GM12874 (cell line): ENCODE data around the gene ALDH1L2.

ENCODE experiments used
- CTCF ChIP-seq: IDR thresholded peaks from 2 replicates; pipeline ENCODE4 v1.5.1; 2011; ENCODE audit warnings: low read depth, mild to moderate bottlenecking, control low read depth, low read length, moderate library complexity; ENCODE audit not compliant: insufficient read depth

ALDH1L2 gene

GRCh38 chr12:105099356-105099755 lies 15.1 kb upstream of the ALDH1L2 start:
- TF ChIP-seq CTCF = no peak

GRCh38 chr12:105092336-105092735 lies 8.1 kb upstream of the ALDH1L2 start:
- no peak for TF ChIP-seq CTCF

GRCh38 chr12:105091476-105092206 lies 7.4 kb upstream of the ALDH1L2 start:
- no peak for TF ChIP-seq CTCF

GRCh38 chr12:105090361-105090760 lies 6.1 kb upstream of the ALDH1L2 start:
- no peak for TF ChIP-seq CTCF

- no peak for TF ChIP-seq CTCF
These were observed 5.6 kb upstream of the ALDH1L2 start for GRCh38 chr12:105089817-105090216.

GRCh38 chr12:105085501-105085900 lies 1.2 kb upstream of the ALDH1L2 start:
- no peak for TF ChIP-seq CTCF

- TF ChIP-seq CTCF = no peak
These were observed 630 bp downstream of the ALDH1L2 start for GRCh38 chr12:105083551-105084105.
